ENCODE results near the gene UGT2B7.
"Not testable (repeated sequence)": the region's sequence is repeated elsewhere in the genome, so short reads cannot be mapped to it uniquely, and the experiment has no call there.

UGT2B7 gene

DNA sequence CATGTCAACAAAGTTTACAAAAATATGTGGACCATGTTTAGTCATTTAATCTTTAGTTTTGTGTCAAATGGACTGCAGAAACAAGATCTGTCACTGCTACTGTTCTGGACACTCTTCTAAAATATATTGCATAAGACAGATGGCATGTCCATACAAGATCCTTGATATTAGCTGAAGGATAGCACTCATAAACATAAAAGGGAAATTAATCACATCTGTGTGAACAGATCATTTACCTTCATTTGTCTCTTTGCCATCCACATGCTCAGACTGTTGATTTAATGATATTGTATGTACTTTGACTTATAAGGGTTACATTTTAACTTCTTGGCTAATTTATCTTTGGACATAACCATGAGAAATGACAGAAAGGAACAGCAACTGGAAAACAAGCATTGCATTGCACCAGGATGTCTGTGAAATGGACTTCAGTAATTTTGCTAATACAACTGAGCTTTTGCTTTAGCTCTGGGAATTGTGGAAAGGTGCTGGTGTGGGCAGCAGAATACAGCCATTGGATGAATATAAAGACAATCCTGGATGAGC lies at the start of gene UGT2B7:
UGT2B7 (plus strand) TSS at position 364 of the 546 bp plus-strand sequence; CDS start at position 411, 47 bp downstream.
- TF ChIP-seq POLR2A (IDR thresholded peaks at IDR 0.05; ENCODE audit: low read length) (no peak), GATA1 (IDR thresholded peaks at IDR 0.05; ENCODE audit: low read depth, low read length) (no peak)
- DNase-seq, result no peak

DNA sequence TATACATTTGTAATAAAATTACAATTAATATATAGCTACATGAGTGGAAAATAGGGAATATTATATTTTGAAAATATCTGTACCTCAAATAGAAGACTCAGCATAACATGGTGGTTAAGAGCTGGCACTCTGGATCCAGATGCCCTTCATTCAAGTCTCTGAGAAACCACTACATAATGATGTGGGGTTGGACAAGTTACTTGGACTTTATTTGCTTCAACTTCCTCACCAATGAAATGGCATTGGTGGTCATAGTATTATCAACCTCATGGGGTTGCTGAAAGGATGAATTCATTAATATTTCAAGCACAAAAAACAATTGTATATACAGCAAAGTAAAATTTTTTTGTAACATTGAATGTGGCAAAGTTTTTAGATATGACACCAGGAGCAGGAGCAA lies 46.4 kb upstream of the UGT2B7 start:
- no peak for TF ChIP-seq POLR2A (IDR thresholded peaks at IDR 0.05; ENCODE audit: low read length)
- no peak for TF ChIP-seq GATA1 (IDR thresholded peaks at IDR 0.05; ENCODE audit: low read depth, low read length)
- no peak for DNase-seq

DNA sequence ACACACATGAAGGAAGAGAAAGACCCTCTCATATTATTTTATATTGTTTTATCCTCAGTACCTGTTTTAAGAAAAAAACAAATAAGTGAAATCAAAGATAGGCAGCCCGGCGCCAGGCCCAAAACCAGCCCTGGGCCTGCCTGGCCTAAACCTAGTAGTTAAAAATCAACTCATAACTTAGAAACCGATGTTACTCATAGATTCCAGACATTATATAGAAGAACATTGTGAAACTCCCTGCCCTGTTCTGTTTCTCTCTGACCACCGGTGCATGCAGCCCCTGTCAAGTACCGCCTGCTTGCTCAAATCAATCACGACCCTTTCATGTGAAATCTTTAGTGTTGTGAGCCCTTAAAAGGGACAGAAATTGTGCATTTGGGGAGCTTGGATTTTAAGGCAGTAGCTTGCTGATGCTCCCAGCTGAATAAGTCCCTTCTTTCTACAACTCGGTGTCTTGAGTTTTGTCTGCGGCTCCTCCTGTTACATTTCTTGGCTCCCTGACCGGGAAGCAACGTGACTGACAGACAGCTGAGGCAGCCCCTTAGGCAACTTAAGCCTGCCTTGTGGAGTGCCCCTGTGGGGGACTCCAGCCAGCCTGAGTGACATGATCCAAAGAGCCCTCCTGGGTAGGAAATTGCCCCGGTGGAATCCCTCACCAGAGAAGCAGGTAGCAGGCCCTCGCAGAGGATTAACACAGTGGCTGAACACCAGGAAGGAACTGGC lies 45.3 kb upstream of the UGT2B7 start:
- DNase-seq, result not testable (repeated sequence)

DNA sequence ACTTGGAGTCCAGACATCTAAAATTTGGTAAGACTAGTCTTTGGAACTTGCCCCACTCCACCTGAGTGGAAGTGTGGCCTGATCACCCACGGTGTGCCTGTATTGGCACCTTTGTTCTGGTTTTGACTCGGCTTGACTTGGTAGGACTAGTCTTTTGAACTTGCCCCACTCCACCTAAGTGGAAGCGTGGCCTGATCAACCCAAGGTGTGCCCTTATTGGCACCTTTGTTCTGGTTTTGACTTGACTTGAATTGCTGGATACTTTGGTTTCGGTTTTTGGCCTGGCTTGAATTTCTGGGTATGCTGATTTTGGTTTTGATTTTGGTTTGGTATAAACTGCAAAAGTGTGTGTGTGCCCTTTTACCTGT lies 44.7 kb upstream of the UGT2B7 start:
- DNase-seq, result no peak

DNA sequence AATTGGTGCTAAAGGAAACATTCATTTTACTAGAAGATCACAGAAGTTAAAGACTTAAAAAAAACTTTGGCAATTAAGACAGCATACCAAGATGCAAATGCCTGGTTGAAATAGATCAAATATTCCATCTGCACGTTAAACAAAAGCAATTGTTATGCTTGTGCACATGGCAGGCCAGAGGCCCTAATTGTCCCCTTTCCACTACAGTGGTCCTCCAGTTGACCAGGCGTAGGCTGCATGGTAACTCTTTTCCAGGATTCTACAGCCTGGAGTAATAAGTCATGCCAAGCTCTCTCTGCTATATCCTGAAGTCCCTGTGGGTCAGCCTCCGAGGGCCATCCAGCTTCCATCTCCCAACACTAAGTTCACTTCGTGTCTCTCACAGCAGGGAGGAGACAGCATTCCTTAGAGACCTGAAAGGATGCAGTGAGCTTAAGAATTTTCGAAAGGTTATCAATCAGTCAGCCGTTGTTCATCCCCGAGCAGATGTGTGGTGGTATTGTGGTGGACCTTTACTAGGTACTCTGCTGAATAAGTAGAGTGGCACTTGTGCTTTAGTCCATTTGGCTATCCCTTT lies 42.9 kb upstream of the UGT2B7 start:
- not testable (repeated sequence) for DNase-seq

More for the DNA sequence above, 44.7 kb upstream of the UGT2B7 start:
- no peak for TF ChIP-seq POLR2A (IDR thresholded peaks at IDR 0.05; ENCODE audit: low read length)
- TF ChIP-seq GATA1 (IDR thresholded peaks at IDR 0.05; ENCODE audit: low read depth, low read length), result no peak

DNA sequence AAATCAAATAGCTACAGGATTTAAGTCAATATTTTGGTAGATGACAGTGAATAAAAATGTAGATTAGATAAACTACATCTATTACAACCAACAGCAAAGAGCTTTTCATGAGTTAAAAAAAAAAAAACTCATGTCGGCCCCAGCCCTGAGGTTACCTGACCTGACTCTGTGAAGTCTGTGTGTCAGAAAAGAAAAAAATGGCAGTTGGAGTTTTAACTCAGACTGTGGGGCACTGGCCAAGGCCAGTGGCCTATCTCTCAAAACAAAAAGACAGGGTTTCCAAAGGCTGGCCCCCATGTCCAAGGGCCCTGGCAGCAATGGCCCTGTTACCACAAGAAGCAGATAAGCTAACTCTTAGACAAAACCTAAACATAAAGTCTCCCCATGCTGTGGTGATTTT lies 42.2 kb upstream of the UGT2B7 start:
- not testable (repeated sequence) for DNase-seq

DNA sequence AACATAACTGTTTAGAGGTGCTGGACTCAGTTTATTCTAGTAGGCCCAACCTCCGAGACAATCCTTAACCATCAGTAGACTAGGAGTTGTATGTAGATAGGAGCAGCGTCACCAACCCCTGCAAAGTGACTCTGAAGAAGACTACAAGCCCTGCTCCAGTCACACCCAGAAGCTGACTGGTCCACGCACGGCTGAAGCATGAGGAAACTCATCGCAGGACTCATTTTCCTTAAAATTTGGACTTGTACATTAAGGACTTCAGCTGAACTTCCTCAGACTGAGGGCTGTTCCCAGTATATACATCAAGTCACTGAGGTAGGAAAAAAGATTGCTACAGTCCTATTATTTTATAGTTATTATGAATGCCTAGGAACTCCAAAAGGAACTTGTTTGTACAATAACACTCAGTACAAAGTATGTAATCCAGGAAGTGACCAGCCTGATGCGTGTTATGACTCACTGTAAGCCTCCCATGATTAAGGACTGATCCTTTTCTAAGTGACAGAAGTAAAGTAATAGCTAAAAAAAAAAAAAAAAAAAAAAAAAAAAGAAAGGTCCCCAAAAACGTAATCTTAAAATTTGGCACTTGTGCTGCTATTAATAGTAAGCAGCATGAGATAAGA lies 41.6 kb upstream of the UGT2B7 start:
- TF ChIP-seq POLR2A (IDR thresholded peaks at IDR 0.05; ENCODE audit: low read length), result no peak
- TF ChIP-seq GATA1 (IDR thresholded peaks at IDR 0.05; ENCODE audit: low read depth, low read length), result no peak

DNA sequence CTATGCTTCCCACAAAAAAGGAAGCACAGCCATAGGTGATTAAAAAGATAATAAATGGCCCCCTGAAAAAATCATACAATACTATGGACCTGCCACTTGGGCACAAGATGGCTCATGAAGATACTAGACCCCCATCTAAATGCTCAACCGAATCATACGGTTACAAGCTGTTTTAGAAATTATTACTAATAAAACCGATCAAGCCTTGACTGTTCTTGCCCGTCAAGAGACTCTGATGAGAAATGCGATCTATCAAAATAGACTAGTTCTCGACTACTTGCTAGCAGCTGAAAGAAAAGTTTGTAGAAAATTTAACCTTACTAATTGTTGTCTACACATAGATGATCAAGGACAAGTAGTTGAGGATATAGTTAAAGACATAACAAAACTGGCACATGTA lies 40.1 kb upstream of the UGT2B7 start:
- TF ChIP-seq GATA1 (IDR thresholded peaks at IDR 0.05; ENCODE audit: low read depth, low read length), result no peak
- TF ChIP-seq POLR2A (IDR thresholded peaks at IDR 0.05; ENCODE audit: low read length), result no peak
- no peak for DNase-seq

More for the DNA sequence above, 41.6 kb upstream of the UGT2B7 start:
- no peak for DNase-seq

DNA sequence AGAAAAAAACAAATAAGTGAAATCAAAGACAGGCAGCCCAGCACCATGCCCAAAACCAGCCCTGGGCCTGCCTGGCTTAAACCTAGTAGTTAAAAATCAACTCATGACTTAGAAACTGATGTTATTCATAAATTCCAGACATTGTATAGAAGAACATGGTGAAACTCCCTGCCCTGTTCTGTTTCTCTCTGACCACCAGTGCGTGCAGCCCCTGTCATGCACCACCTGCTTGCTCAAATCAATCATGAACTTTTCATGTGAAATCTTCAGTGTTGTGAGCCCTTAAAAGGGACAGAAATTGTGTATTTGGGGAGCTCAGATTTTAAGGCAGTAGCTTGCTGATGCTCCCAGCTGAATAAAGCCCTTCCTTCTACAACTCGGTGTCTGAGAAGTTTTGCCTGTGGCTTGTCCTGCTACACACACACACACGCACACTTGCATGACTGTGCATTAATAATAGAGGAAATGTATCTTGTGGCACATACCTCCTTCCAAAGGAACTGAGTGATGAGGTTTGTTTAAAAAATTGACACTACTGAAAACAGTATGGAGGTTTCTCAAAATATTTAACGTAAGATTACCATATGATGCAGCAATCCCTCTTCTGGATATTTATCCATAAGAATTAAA lies 39.2 kb upstream of the UGT2B7 start:
- TF ChIP-seq GATA1 (IDR thresholded peaks at IDR 0.05; ENCODE audit: low read depth, low read length), result no peak
- no peak for TF ChIP-seq POLR2A (IDR thresholded peaks at IDR 0.05; ENCODE audit: low read length)
- no peak for DNase-seq

DNA sequence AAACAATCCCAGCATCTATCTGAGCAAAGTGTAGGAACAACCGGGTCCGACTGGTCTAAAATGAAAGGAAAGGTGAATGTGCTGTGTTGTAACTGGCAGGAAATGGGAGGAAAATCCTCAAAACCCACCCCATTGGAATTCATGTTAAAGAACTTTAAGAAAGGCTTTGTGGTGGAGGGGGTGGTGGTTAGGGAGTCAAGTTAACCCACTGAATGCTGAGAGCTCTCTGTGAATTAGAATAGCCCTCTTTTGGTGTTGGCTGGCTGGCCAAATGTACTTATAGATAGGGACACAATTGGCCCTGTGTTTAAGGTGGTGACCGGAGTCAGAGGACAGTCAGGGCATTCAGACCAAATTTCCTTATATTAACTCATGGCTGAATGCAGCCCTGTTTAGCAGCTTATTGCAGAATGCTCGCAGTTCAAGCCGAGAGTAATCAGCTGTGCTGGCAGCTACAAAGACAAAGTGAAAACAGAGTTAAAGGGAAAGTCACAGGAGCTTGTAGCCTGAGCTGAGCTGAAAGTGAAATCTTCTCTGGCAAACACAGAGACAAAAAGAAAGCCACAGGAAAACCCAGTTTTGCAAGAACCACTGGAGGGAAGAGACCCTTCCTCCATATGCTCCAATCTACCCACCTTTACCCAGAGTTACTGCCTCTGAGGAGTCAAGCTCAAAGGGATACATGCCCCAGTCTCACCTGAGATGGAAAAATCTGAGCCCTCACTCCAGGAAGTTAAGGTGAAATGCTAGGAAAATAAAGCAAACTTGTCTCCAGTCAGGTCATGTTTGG lies 38.5 kb upstream of the UGT2B7 start:
- no peak for TF ChIP-seq POLR2A (IDR thresholded peaks at IDR 0.05; ENCODE audit: low read length)
- no peak for TF ChIP-seq GATA1 (IDR thresholded peaks at IDR 0.05; ENCODE audit: low read depth, low read length)
- no peak for DNase-seq

DNA sequence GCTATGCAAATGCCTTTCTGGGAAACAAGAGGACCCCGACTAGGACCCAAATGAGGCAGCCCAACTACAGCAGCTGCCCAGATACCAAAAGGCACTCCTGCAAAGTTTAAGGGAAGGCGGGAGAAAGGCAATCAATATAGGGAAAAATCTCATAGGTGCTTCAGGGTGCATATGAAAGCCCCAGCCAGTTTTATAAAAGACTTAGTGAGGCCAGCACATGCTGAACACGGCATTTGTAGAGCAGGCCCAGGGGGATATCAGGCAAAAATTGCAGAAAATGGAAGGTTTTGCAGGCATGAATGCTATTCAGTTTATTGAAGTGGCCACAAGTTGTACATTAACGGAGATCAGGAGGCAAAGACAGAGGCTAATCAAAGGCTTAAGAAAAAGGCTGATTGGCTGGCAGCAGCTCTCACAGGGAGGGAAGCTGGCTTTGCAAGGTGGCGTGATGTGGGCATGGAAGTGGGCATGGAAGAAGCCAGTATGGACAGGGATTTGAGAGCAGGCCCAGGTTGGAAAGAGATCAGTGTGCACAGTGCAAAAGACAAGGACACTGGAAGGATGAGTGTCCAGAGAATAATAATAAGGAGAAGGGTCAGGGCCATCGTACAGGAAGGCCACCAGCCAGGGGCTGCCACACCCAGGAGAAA lies 37.7 kb upstream of the UGT2B7 start:
- TF ChIP-seq GATA1 (IDR thresholded peaks at IDR 0.05; ENCODE audit: low read depth, low read length) (no peak), POLR2A (IDR thresholded peaks at IDR 0.05; ENCODE audit: low read length) (no peak)
- no peak for DNase-seq

DNA sequence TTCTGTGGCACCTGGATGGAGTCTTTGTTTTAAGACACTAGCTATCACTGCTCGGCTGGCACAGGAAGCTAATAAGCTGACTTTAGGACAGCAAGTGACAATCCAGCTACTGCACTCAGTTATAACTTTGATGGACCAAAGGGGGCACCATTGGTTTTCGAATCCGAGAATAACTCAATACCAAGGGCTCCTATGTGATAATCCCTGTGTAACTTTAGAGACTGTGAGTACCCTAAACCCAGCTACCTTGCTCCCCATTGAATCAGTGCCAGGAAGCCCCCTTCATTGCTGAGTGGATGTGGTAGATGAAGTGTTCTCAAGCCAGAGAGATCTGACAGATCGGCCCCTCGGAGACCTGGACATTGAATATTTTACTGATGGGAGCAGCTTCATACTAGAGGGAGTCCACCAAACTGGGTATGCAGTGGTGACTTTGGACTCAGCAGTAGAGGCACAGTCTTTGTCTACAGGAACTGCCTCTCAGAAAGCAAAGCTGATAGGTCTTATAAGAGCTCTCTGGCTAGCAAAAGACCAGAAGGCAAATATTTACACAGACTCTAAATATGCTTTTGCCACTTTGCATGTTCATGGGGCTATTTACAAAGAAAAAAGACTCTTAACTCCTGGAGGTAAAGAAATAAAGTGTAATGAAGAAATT lies 35.5 kb upstream of the UGT2B7 start:
- peak; percentile 34 to 45 for DNase-seq
- TF ChIP-seq POLR2A (IDR thresholded peaks at IDR 0.05; ENCODE audit: low read length), result no peak

DNA sequence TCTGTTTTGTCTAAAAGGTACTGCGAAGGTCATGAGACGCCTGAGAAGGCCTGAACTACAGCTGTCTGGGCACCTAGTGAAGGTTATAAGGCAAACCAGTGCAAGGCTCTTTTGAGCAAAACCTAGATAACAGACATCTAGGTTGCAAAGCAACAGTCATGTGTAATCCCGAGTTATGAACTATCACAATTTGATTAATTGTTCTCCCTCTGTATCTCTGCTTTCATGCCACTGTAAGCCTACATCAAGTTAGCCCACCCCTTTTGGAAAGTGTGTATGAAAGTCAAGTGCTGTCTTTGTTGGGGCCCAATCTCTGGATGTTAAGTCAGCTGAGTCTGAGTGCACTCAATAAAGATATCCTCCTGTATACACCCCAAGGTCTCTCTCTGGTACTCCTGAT lies 31.9 kb upstream of the UGT2B7 start:
- TF ChIP-seq POLR2A (IDR thresholded peaks at IDR 0.05; ENCODE audit: low read length) (no peak), GATA1 (IDR thresholded peaks at IDR 0.05; ENCODE audit: low read depth, low read length) (no peak)
- no peak for DNase-seq

Measured in erythroblast (primary cell).